Mucosa of rectum (tissue), 2 donors: Measurements from ENCODE around the gene ZNF385A.

Experiments
- H3K27ac ChIP-seq, 2 donors: one replicate each; pipeline ENCODE4 v1.7.0; 2013; ENCODE audit warnings: inconsistent platforms in 2 of 2, low read depth in 2 of 2, low read length in 2 of 2
- H3K27me3 ChIP-seq, 2 donors: one replicate each; pipeline ENCODE4 v1.7.0; 2013; ENCODE audit warnings: low read length in 2 of 2; ENCODE audit not compliant: control insufficient read depth in 2 of 2, insufficient read depth in 2 of 2
- H3K36me3 ChIP-seq, 2 donors: one replicate each; pipeline ENCODE4 v1.7.0; 2013; ENCODE audit warnings: low read length in 2 of 2; ENCODE audit not compliant: control insufficient read depth in 2 of 2, insufficient read depth in 2 of 2
- H3K4me1 ChIP-seq, 2 donors: one replicate each; pipeline ENCODE4 v1.7.0; 2013; ENCODE audit warnings: low read length in 2 of 2, mild to moderate bottlenecking in 1 of 2; ENCODE audit not compliant: control insufficient read depth in 2 of 2, insufficient read depth in 2 of 2
- H3K4me3 ChIP-seq, 2 donors: one replicate each; pipeline ENCODE4 v1.7.0; 2013; ENCODE audit warnings: low read length in 2 of 2
- H3K9ac ChIP-seq, 2 donors: one replicate each; pipeline ENCODE4 v1.7.0; 2013; ENCODE audit warnings: low read length in 2 of 2, low read depth in 1 of 2, mild to moderate bottlenecking in 1 of 2
- H3K9me3 ChIP-seq, 2 donors: one replicate each; pipeline ENCODE4 v1.7.0; 2013; ENCODE audit warnings: low read length in 2 of 2; ENCODE audit not compliant: control insufficient read depth in 2 of 2
- donor health status: healthy.
- donor health status: Normal muscosa, but diverticular disease.

ZNF385A gene

GRCh38 chr12:54383041-54383609, 1.4 kb downstream of the ZNF385A start:
- peak overlapping the region; percentile 59 to 65 for H3K27ac ChIP-seq
- no peak overlapping the region for H3K9ac ChIP-seq
- peaks cover 14 to 15% of the 10 kb centered on the region in 2 donors for H3K4me1 ChIP-seq
- no peaks in the 10 kb centered on the region for H3K36me3 ChIP-seq
- H3K4me3 ChIP-seq: no peak overlapping the region
- no peaks in the 10 kb centered on the region for H3K9me3 ChIP-seq
- peaks cover 0 to 2% of the 10 kb centered on the region in 2 donors for H3K27me3 ChIP-seq

GRCh38 chr12:54381136-54381535, 3.4 kb downstream of the ZNF385A start:
- Histone ChIP-seq H3K27ac (no peak overlapping the region), H3K4me3 (no peak overlapping the region), H3K9me3 (no peaks in the 10 kb centered on the region), H3K9ac (no peak overlapping the region), H3K36me3 (no peaks in the 10 kb centered on the region), H3K27me3 (peaks cover 0 to 2% of the 10 kb centered on the region in 2 donors), H3K4me1 (peaks cover 9 to 13% of the 10 kb centered on the region in 2 donors)

GRCh38 chr12:54379398-54380201, 4.9 kb downstream of the ZNF385A start:
- Histone ChIP-seq H3K27ac (peak overlapping the region; percentile 25 to 48), H3K4me1 (peaks cover 7 to 11% of the 10 kb centered on the region in 2 donors), H3K9ac (peak overlapping the region in 1 of 2 donors; percentile 49), H3K27me3 (peaks cover 2% of the 10 kb centered on the region in 2 donors), H3K36me3 (no peaks in the 10 kb centered on the region), H3K9me3 (no peaks in the 10 kb centered on the region), H3K4me3 (peak overlapping the region; percentile 64 to 74)

- H3K27ac ChIP-seq: peak overlapping the region; percentile 25 to 48
- peaks cover 4 to 16% of the 10 kb centered on the region in 2 donors for H3K4me1 ChIP-seq
- no peaks in the 10 kb centered on the region for H3K36me3 ChIP-seq
- H3K27me3 ChIP-seq: peaks cover 2 to 4% of the 10 kb centered on the region in 2 donors
- H3K9ac ChIP-seq: peak overlapping the region in 1 of 2 donors; percentile 49
- H3K4me3 ChIP-seq: peak overlapping the region; percentile 64 to 74
- no peaks in the 10 kb centered on the region for H3K9me3 ChIP-seq
Measured at GRCh38 chr12:54378796-54379397, 5.6 kb downstream of the ZNF385A start.

- Histone ChIP-seq H3K36me3 (no peaks in the 10 kb centered on the region), H3K4me3 (peak overlapping the region in 1 of 2 donors; percentile 57)
Measured at GRCh38 chr12:54377797-54378515, 6.6 kb downstream of the ZNF385A start.

GRCh38 chr12:54377007-54377406, 7.5 kb downstream of the ZNF385A start:
- Histone ChIP-seq H3K27ac (peak overlapping the region in 1 of 2 donors; percentile 24), H3K9ac (no peak overlapping the region), H3K4me3 (no peak overlapping the region), H3K4me1 (peaks cover 4 to 16% of the 10 kb centered on the region in 2 donors), H3K27me3 (peaks cover 2 to 4% of the 10 kb centered on the region in 2 donors), H3K9me3 (no peaks in the 10 kb centered on the region), H3K36me3 (no peaks in the 10 kb centered on the region)

More at GRCh38 chr12:54377797-54378515, 6.6 kb downstream of the ZNF385A start:
- H3K9me3 ChIP-seq: no peaks in the 10 kb centered on the region
- H3K27me3 ChIP-seq: peaks cover 2 to 4% of the 10 kb centered on the region in 2 donors
- H3K4me1 ChIP-seq: peaks cover 4 to 16% of the 10 kb centered on the region in 2 donors
- H3K27ac ChIP-seq: no peak overlapping the region
- peak overlapping the region in 1 of 2 donors; percentile 24 for H3K9ac ChIP-seq

- no peaks in the 10 kb centered on the region for H3K9me3 ChIP-seq
- H3K9ac ChIP-seq: no peak overlapping the region
- no peaks in the 10 kb centered on the region for H3K36me3 ChIP-seq
- H3K27me3 ChIP-seq: peaks cover 2 to 4% of the 10 kb centered on the region in 2 donors
- H3K4me3 ChIP-seq: no peak overlapping the region
- peak overlapping the region in 1 of 2 donors; percentile 24 for H3K27ac ChIP-seq
- H3K4me1 ChIP-seq: peaks cover 7 to 16% of the 10 kb centered on the region in 2 donors
Measured at GRCh38 chr12:54376596-54376995, 7.9 kb downstream of the ZNF385A start.

- H3K27ac ChIP-seq: peak overlapping the region in 1 of 2 donors; percentile 23
- no peaks in the 10 kb centered on the region for H3K36me3 ChIP-seq
- H3K27me3 ChIP-seq: peaks cover 4 to 5% of the 10 kb centered on the region in 2 donors
- no peak overlapping the region for H3K9ac ChIP-seq
- no peak overlapping the region for H3K4me3 ChIP-seq
- peaks cover 7 to 19% of the 10 kb centered on the region in 2 donors for H3K4me1 ChIP-seq
- H3K9me3 ChIP-seq: no peaks in the 10 kb centered on the region
Measured at GRCh38 chr12:54375259-54375579, 9.3 kb downstream of the ZNF385A start.

GRCh38 chr12:54374562-54375258, 9.8 kb downstream of the ZNF385A start:
- Histone ChIP-seq H3K9me3 (no peaks in the 10 kb centered on the region), H3K4me1 (peaks cover 7 to 20% of the 10 kb centered on the region in 2 donors), H3K4me3 (no peak overlapping the region), H3K27ac (peak overlapping the region in 1 of 2 donors; percentile 25), H3K9ac (no peak overlapping the region), H3K27me3 (peaks cover 4 to 5% of the 10 kb centered on the region in 2 donors), H3K36me3 (no peaks in the 10 kb centered on the region)
